Measurements from ENCODE around the gene VHLL.

VHLL gene

DNA sequence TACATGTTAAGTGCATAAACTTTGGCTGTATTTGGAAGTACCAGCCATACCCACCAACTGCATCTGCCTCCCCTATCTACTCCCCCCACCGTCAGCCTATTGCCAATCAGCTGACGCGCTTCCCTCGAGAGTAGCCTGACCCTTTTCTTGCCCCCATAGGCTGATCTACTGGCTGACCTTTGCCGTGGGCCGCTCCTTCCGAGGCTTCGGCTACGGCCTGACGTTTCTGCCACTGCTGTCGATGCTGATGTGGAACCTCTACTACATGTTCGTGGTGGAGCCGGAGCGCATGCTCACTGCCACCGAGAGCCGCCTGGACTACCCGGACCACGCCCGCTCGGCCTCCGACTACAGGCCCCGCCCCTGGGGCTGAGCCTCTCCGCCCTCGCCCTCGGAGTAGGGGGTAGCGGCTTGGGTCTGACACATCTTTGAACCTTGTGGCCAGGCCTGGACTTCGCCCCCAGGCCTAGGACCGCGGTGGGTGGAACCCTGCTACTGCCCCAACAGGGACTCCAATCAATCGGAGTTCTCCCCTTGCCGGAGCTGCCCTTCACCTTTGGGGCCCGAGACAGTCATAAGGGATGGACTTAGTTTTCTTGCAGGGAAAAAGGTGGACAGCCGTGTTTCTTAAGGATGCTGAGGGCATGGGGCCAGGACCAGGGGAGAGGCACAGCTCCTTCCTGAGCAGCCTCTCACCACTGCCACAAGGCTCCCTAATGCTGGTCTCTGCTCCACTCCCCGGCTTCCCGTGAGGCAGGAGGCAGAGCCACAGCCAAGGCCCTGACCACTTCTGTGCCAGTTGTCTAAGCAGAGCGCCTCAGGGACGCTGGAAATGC, 7.7 kb downstream of the VHLL start:
- peak overlapping the region; percentile 24 for H3K4me3 ChIP-seq (ENCODE audit: low read depth, low read length)

DNA sequence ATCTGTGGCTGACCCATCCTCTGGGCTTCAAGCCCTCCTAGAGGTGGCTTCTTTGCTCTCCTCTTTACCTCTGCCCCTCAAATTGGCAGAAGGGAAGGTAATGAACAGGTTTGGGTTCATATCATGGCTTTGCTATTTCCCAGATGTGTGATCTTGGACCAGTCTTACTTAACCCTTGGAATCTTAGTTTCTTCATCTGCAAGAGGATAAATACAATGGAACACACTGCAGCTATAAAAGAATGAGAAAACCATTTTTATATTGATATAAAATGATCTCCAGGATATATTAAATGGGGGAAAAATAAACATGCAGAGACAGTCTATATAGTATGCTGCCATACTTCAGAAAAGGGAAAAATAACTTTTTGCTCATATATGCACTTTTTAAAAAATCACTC, 9.2 kb downstream of the VHLL start:
- no peak overlapping the region for H3K4me3 ChIP-seq (ENCODE audit: low read depth, low read length)

DNA sequence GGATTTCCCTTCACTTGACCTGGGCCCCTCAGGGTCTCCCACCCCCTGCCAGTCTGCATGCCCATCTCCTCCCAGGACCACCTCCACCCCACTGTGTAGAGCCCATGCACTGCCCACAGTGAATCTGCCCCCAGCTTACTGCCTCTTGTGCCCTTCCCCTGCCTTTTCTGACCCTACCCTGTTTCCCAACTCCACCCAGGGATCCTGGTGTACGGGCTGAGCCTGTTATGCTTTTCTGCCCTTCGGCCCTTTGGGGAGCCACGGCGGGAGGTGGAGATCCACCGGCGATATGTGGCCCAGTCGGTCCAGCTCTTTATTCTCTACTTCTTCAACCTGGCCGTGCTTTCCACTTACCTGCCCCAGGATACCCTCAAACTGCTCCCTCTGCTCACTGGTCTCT, 13.0 kb downstream of the VHLL start:
- H3K4me3 ChIP-seq (ENCODE audit: low read depth, low read length) = no peak overlapping the region

GRCh38 chr1:156285437-156285836, 13.7 kb downstream of the VHLL start:
- H3K4me3 ChIP-seq (ENCODE audit: low read depth, low read length) = no peak overlapping the region

- no peak overlapping the region for H3K4me3 ChIP-seq (ENCODE audit: low read depth, low read length)
These were observed 14.3 kb downstream of the VHLL start for GRCh38 chr1:156284757-156285156.

GRCh38 chr1:156284112-156284511, 15.0 kb downstream of the VHLL start, which contains the start of gene TMEM79:
Gene TMEM79 (plus strand): TSS chr1:156284325. CDS start chr1:156285227, 902 bp downstream.
- peak within 1 kb of the TSS; percentile 88 for H3K4me3 ChIP-seq (ENCODE audit: low read depth, low read length)

DNA sequence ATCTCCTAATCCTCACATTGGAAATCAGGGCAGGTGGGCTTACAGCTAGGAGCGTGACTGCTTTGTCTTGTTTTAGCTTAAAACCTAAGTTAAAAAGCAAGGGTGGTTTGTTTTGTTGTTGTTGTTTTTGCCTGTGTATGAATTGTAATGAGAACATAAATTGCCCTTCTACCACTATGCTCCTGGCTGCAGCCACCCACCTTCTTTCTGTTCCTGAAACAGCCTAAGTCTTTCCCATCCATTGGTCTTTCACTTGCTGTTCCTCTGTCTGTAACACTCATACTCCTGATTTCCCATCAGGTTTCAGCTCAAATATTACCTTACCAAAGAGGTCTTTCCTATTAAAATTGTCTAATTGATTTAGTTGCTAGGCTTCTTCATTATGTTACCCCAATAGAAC, 15.6 kb downstream of the VHLL start:
- peak overlapping the region; percentile 88 for H3K4me3 ChIP-seq (ENCODE audit: low read depth, low read length)

GRCh38 chr1:156282479-156283222, 16.5 kb downstream of the VHLL start, which contains the start of gene SMG5:
Gene SMG5 (minus strand): TSS chr1:156282825. CDS start chr1:156282680, 145 bp downstream.
- peak within 1 kb of the TSS; percentile 88 for H3K4me3 ChIP-seq (ENCODE audit: low read depth, low read length)

GRCh38 chr1:156281693-156282478, 17.2 kb downstream of the VHLL start:
- peak overlapping the region; percentile 88 for H3K4me3 ChIP-seq (ENCODE audit: low read depth, low read length)

DNA sequence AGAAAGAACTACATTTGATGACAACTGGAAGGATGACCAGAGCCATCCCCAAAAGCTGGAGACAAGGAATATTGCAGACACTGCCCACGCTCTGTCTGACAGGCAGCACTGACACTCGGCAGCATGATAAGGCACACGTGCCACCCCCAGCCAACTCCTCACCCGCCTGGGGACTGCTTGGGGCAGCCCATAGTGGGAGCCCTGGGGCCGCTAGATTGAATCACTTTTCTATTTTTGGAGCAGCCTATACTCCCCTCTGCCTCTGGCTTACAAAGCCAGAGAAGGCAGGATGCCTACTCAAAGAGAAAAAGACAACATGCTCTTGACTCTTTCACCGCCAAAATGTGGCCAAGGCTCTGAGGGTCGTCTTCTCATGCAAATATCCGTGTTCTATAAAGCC, 17.8 kb downstream of the VHLL start:
- peak overlapping the region; percentile 88 for H3K4me3 ChIP-seq (ENCODE audit: low read depth, low read length)

DNA sequence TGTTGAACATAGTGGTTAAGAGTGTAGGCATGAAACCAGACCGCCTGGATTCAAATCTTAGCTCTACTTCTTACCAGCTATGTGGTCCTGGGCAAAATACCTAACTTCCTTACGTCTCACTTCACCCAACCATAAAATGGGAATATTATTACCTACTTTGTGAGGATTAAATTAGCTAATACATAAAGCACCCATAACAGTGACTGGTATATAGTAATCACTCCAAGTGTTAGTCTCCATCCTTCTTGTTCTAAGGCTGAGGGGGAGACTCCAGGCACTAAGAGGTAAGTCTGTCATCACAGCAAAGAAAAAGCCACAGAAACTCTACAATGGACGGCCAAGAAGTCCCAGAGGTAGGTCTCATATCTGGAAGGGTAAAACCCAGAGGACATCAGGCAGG, 19.3 kb downstream of the VHLL start:
- H3K4me3 ChIP-seq (ENCODE audit: low read depth, low read length) = no peak overlapping the region

DNA sequence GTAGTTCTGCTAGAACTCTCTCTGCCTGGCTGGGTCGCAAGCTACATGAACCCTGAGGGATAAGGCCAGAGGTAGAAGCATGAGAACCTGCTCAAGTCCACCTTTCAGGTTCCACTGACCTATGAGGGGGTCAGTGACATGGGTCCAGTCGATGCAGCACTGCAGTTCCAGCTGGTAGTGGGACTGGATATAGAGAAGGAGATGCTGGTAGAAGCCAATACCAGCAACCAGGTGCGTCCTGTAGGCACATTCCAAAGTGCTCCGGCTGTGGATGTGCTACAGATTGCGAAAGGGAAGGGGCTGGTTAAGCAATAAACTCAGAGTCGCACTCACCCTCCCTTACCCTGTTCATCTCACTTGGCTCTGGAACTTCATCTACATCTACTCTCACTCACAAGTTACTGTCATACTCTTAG, 22.1 kb downstream of the VHLL start:
- no peak overlapping the region for H3K4me3 ChIP-seq (ENCODE audit: low read depth, low read length)

GRCh38 chr1:156276532-156276931, 22.6 kb downstream of the VHLL start:
- H3K4me3 ChIP-seq (ENCODE audit: low read depth, low read length) = no peak overlapping the region

DNA sequence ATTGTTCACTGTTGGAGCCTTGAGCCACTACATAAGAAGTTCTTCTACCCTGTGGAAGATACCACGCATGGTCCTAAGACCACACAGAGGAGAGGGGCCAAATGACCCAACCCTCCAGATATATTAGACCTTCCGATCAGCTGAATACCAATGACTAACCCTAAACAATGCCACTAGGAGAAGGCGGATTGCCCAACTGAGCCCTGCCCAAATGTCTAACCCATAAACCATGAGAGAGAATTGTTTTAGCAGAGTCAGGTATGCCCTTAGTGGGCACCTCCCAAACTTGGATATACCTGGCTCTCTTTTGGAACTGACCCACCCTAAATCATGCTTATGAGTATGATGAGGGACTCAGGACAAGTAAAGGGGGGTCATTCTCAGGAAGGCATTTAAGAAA, 28.8 kb downstream of the VHLL start:
- no peak overlapping the region for H3K4me3 ChIP-seq (ENCODE audit: low read depth, low read length)

DNA sequence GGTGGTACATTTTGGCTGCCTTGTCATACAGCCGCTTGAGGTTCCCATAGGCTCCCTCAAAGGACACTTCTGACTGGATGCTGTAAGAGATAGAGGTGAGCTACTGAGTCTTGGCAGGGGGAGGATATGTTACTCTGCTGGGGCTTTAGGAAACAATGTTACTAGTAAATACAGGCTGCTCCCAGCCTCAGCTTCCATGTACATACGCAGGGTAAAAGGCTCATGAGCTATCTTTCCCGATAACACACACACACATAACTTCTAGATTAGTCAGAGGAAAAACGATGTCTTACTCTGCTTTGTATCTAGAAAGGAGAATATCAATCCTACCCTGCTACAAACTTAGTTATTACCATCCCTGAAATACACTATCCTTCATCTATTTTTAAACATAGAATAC, 30.8 kb downstream of the VHLL start:
- H3K4me3 ChIP-seq (ENCODE audit: low read depth, low read length) = no peak overlapping the region

GRCh38 chr1:156266051-156266450, 33.1 kb downstream of the VHLL start:
- no peak overlapping the region for H3K4me3 ChIP-seq (ENCODE audit: low read depth, low read length)

GRCh38 chr1:156263288-156263655, 35.8 kb downstream of the VHLL start:
- H3K4me3 ChIP-seq (ENCODE audit: low read depth, low read length) = no peak overlapping the region

DNA sequence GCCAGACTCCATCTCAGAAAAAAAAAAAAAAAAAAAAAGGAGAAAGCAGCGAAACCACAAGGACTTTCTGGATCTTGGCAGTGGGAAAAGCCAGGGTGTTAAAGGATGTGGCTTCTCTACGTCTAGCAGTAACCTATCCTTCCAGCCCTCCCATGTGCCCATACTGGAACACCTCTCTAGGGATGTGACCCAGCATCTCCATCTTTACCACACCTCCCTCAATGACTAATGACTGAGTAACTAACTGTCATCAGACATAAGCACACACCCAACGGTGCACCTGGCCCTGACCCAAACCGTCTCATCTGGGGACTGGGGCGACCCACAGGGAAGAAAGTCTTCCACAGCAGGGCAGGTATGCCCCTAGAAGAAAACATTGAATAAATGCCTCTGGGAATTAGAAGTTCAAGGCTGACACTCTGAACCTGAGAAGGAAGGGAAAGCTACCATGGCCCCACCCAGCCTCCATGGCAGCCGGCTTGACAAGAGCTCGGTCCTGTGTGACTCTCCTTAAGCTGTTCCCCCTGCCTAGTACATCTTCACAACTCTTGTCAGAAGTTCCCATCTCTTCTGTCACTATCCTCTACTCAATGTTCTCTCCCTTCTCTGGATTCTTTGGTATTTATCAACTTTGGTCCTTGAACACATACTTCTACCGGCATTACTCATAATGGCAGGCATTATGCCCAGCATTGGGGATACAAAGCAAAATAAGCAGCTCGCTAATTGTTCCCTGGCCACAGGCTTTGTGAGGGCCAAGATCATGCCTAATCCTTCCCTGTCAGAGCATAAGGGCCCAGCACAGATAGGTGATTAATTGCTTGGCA, 36.4 kb downstream of the VHLL start:
- H3K4me3 ChIP-seq (ENCODE audit: low read depth, low read length) = no peak overlapping the region

- H3K4me3 ChIP-seq (ENCODE audit: low read depth, low read length) = no peak overlapping the region
These were observed 38.2 kb downstream of the VHLL start for GRCh38 chr1:156260896-156261295.

GRCh38 chr1:156259805-156260204, 39.3 kb downstream of the VHLL start:
- no peak overlapping the region for H3K4me3 ChIP-seq (ENCODE audit: low read depth, low read length)
